ENCODE results near the gene TMEM212. TPM values are rescaled to one million over a fixed set of nuclear protein-coding genes. Genes with fewer than 3 reads are reported as not detected.

The TMEM212 gene
- not detected in 2 replicates for total RNA-seq

GRCh38 chr3:171842864-171843518, at the start of gene TMEM212:
Gene TMEM212 (plus strand): TSS chr3:171843349. CDS start chr3:171843384, 35 bp downstream.

GRCh38 chr3:171809861-171810628, 33.1 kb upstream of the TMEM212 start, which contains the start of gene PLD1:
Gene PLD1 (minus strand): TSS chr3:171810483. CDS start chr3:171738051, 72,432 bp downstream.

Other genes starting within 250 kb of the TMEM212 start
- gene PLD1, start 32.9 kb upstream of the TMEM212 start, total RNA-seq, result 4.9 and 8.0 TPM in 2 replicates
- gene FNDC3B, start 196.2 kb downstream of the TMEM212 start, total RNA-seq, result 37.8 and 45.7 TPM in 2 replicates

Data from myometrial cell (primary cell).